ENCODE data around the gene GPANK1. TPM values are rescaled to one million over a fixed set of nuclear protein-coding genes. Genes with fewer than 3 reads are reported as not detected.

Gene GPANK1
- total and polyA plus RNA-seq, 2 of the 13 experiments (the other 11 are each of a cell fraction or from before 2014, with no cell fraction given), result 15.4 to 22.8 TPM

- TF ChIP-seq ZNF318 (CRISPR knock-in tag; IDR thresholded peaks at IDR 0.05) (no peak), SIN3B (IDR thresholded peaks at IDR 0.05; ENCODE audit: low read length) (no peak), KDM6A (CRISPR knock-in tag; IDR thresholded peaks at IDR 0.05; ENCODE audit: low read depth) (no peak), SRY (CRISPR knock-in tag; IDR thresholded peaks at IDR 0.05) (peak; percentile 71; the same call in 1 of the 2 replicates), ZSCAN22 (CRISPR knock-in tag; IDR thresholded peaks at IDR 0.05) (no peak), PAF1 (CRISPR knock-in tag; IDR thresholded peaks at IDR 0.05) (peak; percentile 87), ETS1 (CRISPR knock-in tag; IDR thresholded peaks at IDR 0.05) (no peak), ZNF737 (CRISPR knock-in tag; IDR thresholded peaks at IDR 0.05; ENCODE audit: borderline replicate concordance) (no peak), ZNF713 (CRISPR knock-in tag; IDR thresholded peaks at IDR 0.05) (0 out of 2 replicates have a peak, but pooled peaks have one; percentile 46), ZFY (CRISPR knock-in tag; IDR thresholded peaks at IDR 0.05) (peak; percentile 63)
Observed at GRCh38 chr6:31658983-31659648, 5.7 kb downstream of the GPANK1 start (continued).

Measured in HepG2 (cell line).